Aorta (tissue), 5 donors: ENCODE data around the gene CSNK1A1L. TPM values are rescaled to one million over a fixed set of nuclear protein-coding genes. Genes with fewer than 3 reads are reported as not detected.

Experiments
- ATAC-seq: fragments of 200-7000 bp; cut with Tn5 transposase; one replicate; pipeline ENCODE4 v1.9.1; 2022; ENCODE audit warnings: moderate library complexity; ENCODE audit not compliant: low FRiP score
- DNase-seq, 2 donors: peaks; one replicate each; pipeline ENCODE4 v3.0.0-alpha.2; 2020
- H3K27ac ChIP-seq, 2 donors: one replicate each; pipeline ENCODE4 v1.5.1; 2013; ENCODE audit warnings: low read length in 2 of 2, mild to moderate bottlenecking in 2 of 2, moderate library complexity in 2 of 2, control low read depth in 1 of 2, inconsistent platforms in 1 of 2, low read depth in 1 of 2
- H3K27me3 ChIP-seq, 2 donors: one replicate each; pipeline ENCODE4 v1.6.1; 2013; ENCODE audit warnings: control low read depth in 1 of 2, low read length in 1 of 2, mild to moderate bottlenecking in 1 of 2, moderate library complexity in 1 of 2; ENCODE audit not compliant: insufficient read depth in 2 of 2, control insufficient read depth in 1 of 2
- H3K36me3 ChIP-seq, 2 donors: one replicate each; pipeline ENCODE4 v1.6.1; 2013; ENCODE audit warnings: control low read depth in 1 of 2, low read length in 1 of 2, mild to moderate bottlenecking in 1 of 2; ENCODE audit not compliant: insufficient read depth in 2 of 2, control insufficient read depth in 1 of 2
- H3K4me1 ChIP-seq, 2 donors: one replicate each; pipeline ENCODE4 v1.6.1; 2013; ENCODE audit warnings: low read length in 2 of 2, control low read depth in 1 of 2, mild to moderate bottlenecking in 1 of 2, moderate library complexity in 1 of 2; ENCODE audit not compliant: insufficient read depth in 2 of 2, control insufficient read depth in 1 of 2
- H3K4me3 ChIP-seq, 2 donors: one replicate each; pipeline ENCODE4 v1.5.1; 2013; ENCODE audit warnings: low read length in 2 of 2, control low read depth in 1 of 2, mild to moderate bottlenecking in 1 of 2
- H3K9me3 ChIP-seq: one replicate; pipeline ENCODE4 v1.6.1; 2013; ENCODE audit warnings: mild to moderate bottlenecking, low read length; ENCODE audit not compliant: control insufficient read depth
- WGBS, 2 donors: extraction: QIAGEN DNeasy Blood & Tissue Kit; methylation state at CpG; one replicate each; pipeline ENCODE4 v1.1.7; 2013; 5-methylcytosine and 5-hydroxymethylcytosine counted together
- intact Hi-C, 2 donors: fragments of 100-400 bp; cut with DNase I; formaldehyde crosslinking; loops; one replicate each; pipeline versions ENCODE4 v1.14.2 to v1.15.0; 2022
- polyA plus RNA-seq, 2 donors: library from polyadenylated mRNA; stranded (reverse); fragments of 200-250 nt; gene quantifications; one replicate each; pipeline ENCODE4 v1.2.3, GENCODE V29; 2013
- total RNA-seq, 2 donors: library from RNA; stranded (reverse); fragmentation: NEBNext Ultra II Directional; extraction: Animal tissue kit (Norgen Biotek cat#: 25700); gene quantifications; one replicate each; pipeline ENCODE4 v1.2.1, GENCODE V29; 2021
- donor health status: healthy with polysubstance abuse.
- donor health status: Bipolar disorder and iron deficiency.
- donor health status: DM: no; HTN: no; CAD: no.
- donor health status: DM: no; HTN: no; CAD: no.
- donor health status: DM: yes; HTN: yes; CAD: no.

CSNK1A1L gene
- total and polyA plus RNA-seq, 4 donors, result not detected

DNA sequence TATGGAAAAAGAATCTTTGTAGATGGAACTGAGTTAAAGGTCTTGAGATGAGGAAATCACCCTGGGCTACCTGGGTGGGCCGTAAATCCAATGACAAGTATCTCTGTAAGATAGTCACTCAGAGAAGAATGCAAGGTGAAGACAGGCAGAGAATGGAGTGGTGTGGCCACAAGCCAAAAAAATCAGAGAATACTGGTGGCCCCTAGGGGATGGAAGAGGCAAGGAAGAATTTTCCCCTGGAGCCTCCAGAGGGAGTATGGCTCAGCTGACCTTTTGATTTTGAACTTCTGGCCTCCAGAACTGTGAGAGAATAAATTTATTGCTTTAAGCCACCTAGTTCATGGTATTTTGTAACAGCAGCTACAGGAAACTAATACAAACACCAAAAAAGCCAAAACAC is 32.7 kb upstream of the CSNK1A1L start:
- intact Hi-C loops, result no loop called here
- Histone ChIP-seq H3K27ac (no peak overlapping the region), H3K4me3 (no peak overlapping the region), H3K9me3 (peaks cover 1% of the 10 kb centered on the region), H3K27me3 (no peaks in the 10 kb centered on the region), H3K36me3 (no peaks in the 10 kb centered on the region), H3K4me1 (no peaks in the 10 kb centered on the region)
- no peak for DNase-seq
- WGBS, 2 donors, result 97 to 100% methylated on average over 1 of the region's 1 CpG
- no peak for ATAC-seq

DNA sequence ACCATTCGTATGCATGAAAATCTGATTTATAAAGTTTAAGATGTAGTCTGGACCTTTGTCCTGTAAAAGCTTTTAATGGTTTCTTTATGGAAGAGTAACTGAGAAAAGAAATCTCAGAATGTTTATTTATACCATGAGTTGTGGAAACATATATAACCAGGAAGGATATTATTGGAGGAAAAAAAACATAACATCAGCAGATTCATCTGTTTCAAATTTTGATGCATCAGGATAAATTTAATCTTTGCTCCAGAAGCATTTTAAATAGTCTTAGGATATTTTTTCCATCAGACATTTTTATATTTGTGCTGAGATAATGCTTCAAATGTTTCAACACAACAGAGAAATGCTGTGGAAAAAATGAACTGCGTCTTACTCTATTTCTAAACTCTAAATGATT is 31.2 kb upstream of the CSNK1A1L start:
- Histone ChIP-seq H3K4me1 (no peaks in the 10 kb centered on the region), H3K27me3 (no peaks in the 10 kb centered on the region), H3K27ac (no peak overlapping the region), H3K9me3 (peaks cover 1% of the 10 kb centered on the region), H3K36me3 (no peaks in the 10 kb centered on the region), H3K4me3 (no peak overlapping the region)
- no peak for ATAC-seq
- DNase-seq, result no peak
- intact Hi-C loops, result no loop called here
- 81 to 88% methylated on average over 2 of the region's 2 CpGs for WGBS, 2 donors

DNA sequence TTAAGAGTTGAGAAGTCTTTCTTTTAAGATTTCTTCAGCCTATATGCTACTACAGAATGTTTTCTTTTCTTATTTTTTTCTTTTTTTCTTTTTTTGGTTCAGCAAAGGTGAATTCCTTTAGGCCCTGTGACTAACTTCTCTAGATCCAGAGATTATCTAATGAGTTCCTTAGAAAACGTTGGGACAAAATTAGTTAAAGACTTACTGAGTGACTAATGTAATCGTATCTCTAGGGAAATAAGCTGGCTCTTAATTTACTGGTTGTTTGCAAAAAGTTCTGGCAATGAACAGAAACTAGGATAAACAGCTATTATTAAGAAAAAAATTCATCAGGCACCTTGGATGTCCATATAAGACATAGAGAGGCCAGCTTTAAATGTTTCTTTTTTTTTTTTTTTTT is 30.7 kb upstream of the CSNK1A1L start:
- H3K4me1 ChIP-seq, result no peaks in the 10 kb centered on the region
- no peaks in the 10 kb centered on the region for H3K27me3 ChIP-seq
- intact Hi-C loops, result no loop called here
- WGBS, 2 donors, result 32 to 34% methylated on average over 2 of the region's 2 CpGs
- no peak for ATAC-seq
- no peak overlapping the region for H3K4me3 ChIP-seq
- peaks cover 1% of the 10 kb centered on the region for H3K9me3 ChIP-seq
- DNase-seq, result no peak
- H3K36me3 ChIP-seq, result no peaks in the 10 kb centered on the region
- H3K27ac ChIP-seq, result no peak overlapping the region

DNA sequence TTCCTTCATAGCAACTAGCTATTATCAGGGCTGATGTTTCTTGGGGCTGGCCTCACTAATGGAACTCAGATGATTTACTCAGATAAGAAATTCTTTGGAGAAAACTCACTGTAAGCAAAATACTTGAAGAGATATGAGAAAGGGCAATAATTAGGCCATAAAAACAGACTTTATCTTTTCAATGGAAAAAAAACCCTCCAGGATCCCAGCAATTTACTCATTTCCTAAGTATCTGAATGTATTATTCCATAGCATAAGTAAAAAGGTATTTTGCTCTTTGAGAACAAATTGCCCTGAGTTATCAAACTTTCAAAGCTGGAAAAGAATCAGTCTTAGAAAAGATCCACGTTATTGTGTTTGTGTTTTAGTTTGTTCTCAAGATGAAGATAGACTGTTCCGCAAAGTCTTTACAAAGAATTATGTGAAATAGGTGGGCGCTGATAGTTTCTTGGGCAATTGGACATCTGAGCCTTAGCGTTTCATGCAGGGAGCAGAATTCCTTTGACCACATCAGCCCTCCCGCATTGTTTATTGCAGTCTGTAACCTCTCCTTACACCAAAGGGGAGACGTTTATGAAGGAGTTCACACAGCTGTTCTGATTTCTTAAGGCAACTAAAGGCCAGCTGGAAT is 29.1 kb upstream of the CSNK1A1L start:
- ATAC-seq (peak; percentile 27), DNase-seq (no peak)

DNA sequence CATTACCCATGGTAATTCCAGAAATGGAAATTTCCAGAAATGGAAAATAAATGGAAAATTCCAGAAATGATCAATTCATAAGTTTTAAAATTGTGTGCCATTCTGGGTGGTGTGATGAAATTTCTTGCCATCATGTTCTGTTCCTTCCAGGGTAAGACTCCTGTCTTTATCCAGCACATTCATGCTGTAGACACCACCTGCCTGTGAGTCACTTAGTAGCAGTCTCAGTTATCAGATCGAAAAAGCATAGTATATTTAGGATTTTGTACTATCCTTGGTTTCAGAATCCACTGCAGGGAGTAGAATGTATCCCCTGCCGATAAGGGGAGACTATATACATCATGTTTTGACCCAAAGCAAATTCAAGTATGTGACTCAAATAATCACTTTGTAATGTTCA is 26.7 kb upstream of the CSNK1A1L start:
- Histone ChIP-seq H3K27me3 (no peaks in the 10 kb centered on the region), H3K9me3 (no peaks in the 10 kb centered on the region), H3K27ac (no peak overlapping the region), H3K4me1 (peaks cover 0 to 2% of the 10 kb centered on the region in 2 donors), H3K4me3 (no peak overlapping the region), H3K36me3 (no peaks in the 10 kb centered on the region)
- no peak for DNase-seq
- no peak for ATAC-seq
- intact Hi-C loops, result no loop called here
- WGBS, 2 donors, result 95 to 96% methylated on average over 2 of the region's 2 CpGs

More for the DNA sequence above, 29.1 kb upstream of the CSNK1A1L start:
- 34 to 39% methylated on average over 6 of the region's 6 CpGs for WGBS, 2 donors
- Histone ChIP-seq H3K27me3 (no peaks in the 10 kb centered on the region), H3K4me1 (no peaks in the 10 kb centered on the region), H3K36me3 (no peaks in the 10 kb centered on the region), H3K9me3 (peaks cover under 1% of the 10 kb centered on the region), H3K4me3 (no peak overlapping the region), H3K27ac (no peak overlapping the region)
- intact Hi-C loops, result no loop called here

DNA sequence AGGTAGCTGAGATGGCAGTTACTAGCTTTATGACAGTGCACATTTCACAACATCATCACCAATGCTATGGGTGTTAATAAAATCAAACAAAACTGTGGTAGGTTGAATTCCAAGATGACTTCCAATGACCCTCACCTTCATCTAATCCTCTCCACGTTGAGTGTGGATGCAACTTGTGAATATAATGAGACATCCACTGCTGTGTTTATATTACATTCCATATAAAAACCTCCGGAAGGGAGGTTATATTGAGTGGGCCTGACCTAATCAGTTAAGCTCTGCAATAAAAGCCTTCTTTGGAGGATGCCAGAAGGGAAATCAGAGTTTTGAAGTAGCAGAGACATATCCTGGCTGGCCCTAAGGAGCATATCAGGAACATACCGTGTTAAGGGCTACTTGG is 25.6 kb upstream of the CSNK1A1L start:
- Histone ChIP-seq H3K36me3 (no peaks in the 10 kb centered on the region), H3K4me3 (no peak overlapping the region), H3K27me3 (no peaks in the 10 kb centered on the region), H3K9me3 (no peaks in the 10 kb centered on the region), H3K27ac (no peak overlapping the region), H3K4me1 (peaks cover 0 to 2% of the 10 kb centered on the region in 2 donors)
- intact Hi-C loops, result no loop called here
- WGBS, 2 donors, result 60 to 67% methylated on average over 3 of the region's 3 CpGs
- no peak for DNase-seq
- no peak for ATAC-seq

DNA sequence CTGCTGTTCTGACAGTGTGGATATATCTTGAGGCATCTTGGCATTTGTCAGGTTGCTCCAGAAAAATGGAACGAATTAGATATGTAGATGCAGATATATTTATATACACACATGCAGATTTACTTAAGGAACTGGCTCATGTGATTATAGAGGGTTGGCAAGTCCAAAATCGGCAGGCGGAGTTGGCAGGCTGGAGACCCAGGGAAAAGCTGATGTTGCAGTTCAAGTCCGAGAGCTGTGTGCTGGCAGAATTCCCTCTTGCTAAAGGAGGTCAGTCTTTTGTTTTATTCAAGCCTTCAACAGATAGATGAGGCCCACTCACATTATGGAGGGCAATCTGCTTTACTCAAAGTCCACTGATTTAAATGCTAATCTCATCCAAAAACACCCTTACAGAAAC is 24.4 kb upstream of the CSNK1A1L start:
- Histone ChIP-seq H3K4me1 (peaks cover 0 to 2% of the 10 kb centered on the region in 2 donors), H3K27me3 (no peaks in the 10 kb centered on the region), H3K4me3 (no peak overlapping the region), H3K27ac (no peak overlapping the region), H3K9me3 (no peaks in the 10 kb centered on the region), H3K36me3 (no peaks in the 10 kb centered on the region)
- intact Hi-C loops, result no loop called here
- DNase-seq, result no peak
- WGBS, 2 donors, result 16 to 21% methylated on average over 4 of the region's 4 CpGs
- no peak for ATAC-seq

DNA sequence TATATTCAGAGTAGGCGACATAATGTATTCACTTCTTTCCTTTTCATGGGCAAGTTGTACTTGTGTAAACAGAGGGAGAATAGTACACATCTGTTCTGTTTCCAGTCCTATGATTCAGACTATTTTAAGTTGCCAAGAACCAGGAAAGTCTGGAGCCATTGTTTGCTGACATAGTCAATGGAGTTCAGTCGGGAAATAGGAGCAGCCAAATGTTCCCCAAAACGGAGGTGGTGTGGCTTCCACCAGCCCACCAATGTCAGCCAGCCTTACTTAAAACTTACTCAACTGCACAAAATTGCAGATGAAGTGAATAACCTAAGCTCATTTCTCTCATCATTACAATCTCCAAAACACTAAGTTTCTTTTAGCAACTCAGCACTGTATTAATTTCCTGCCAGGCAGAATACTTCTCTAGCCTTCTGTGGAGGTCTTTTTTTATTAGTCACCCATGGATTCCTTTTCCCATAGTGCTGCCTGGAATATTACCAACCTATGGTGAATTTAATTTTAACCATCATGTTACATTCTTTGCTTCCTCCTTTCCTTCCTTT is 22.3 kb upstream of the CSNK1A1L start:
- H3K36me3 ChIP-seq, result no peaks in the 10 kb centered on the region
- WGBS, 2 donors, result 0 to 10% methylated on average over 3 of the region's 3 CpGs
- H3K27ac ChIP-seq, result peak overlapping the region in 1 of 2 donors; percentile 82
- H3K9me3 ChIP-seq, result no peaks in the 10 kb centered on the region
- intact Hi-C loops, result no loop called here
- peak in 1 of 2 donors; percentile 52 for DNase-seq
- no peaks in the 10 kb centered on the region for H3K27me3 ChIP-seq
- ATAC-seq, result peak; percentile 91
- peak overlapping the region in 1 of 2 donors; percentile 31 for H3K4me3 ChIP-seq
- H3K4me1 ChIP-seq, result peaks cover 0 to 2% of the 10 kb centered on the region in 2 donors

DNA sequence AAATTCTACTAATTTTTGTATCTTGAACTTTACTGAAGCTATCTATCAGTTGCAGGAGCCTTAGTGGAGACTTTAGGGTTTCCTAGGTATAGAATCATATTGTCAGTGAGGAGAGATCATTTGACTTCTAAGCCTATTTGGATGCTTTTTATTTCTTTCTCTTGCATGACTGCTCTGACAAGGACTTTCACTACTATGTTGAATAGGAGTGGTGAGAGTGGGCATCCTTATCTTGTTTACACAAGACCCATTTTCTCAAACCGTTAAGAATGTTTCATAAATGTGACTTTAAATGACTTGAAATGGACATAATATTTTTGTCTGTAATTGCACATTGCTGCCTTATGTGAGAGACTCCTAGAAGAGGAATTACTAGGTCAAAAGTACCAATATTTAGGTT is 17.9 kb upstream of the CSNK1A1L start:
- 62 to 63% methylated on average over 1 of the region's 1 CpG for WGBS, 2 donors
- H3K9me3 ChIP-seq, result no peaks in the 10 kb centered on the region
- intact Hi-C loops, result no loop called here
- no peak for DNase-seq
- no peak for ATAC-seq
- no peaks in the 10 kb centered on the region for H3K36me3 ChIP-seq
- no peak overlapping the region for H3K27ac ChIP-seq
- peaks cover 0 to under 1% of the 10 kb centered on the region in 2 donors for H3K4me1 ChIP-seq
- H3K27me3 ChIP-seq, result no peaks in the 10 kb centered on the region
- H3K4me3 ChIP-seq, result no peak overlapping the region
